Body of pancreas (tissue), 4 donors: ENCODE measurements around the gene PJA2. TPM values are rescaled to one million over a fixed set of nuclear protein-coding genes. Genes with fewer than 3 reads are reported as not detected.

Experiments used
- ATAC-seq: fragments of 150-250 bp; one replicate; pipeline ENCODE4 v1.9.1; 2016
- DNase-seq, 4 donors: peaks; one replicate each; pipeline ENCODE4 v3.0.0-alpha.2; 2019
- H3K27ac ChIP-seq, 4 donors: fragments of 200-600 bp; sonication (generic); 1 replicate in 3 of 4; 2 replicates in 1 of 4; pipeline versions ENCODE4 v1.5.1 to v1.6.1; 2016 to 2019; ENCODE audit warnings: mild to moderate bottlenecking in 1 of 4, mixed read lengths in 1 of 4, moderate library complexity in 1 of 4
- H3K27me3 ChIP-seq, 2 donors: fragments of 200-600 bp; sonication (generic); one replicate each; pipeline ENCODE4 v1.6.0; 2016; ENCODE audit warnings: mild to moderate bottlenecking in 1 of 2
- H3K36me3 ChIP-seq, 2 donors: fragments of 200-600 bp; sonication (generic); replicated peaks in 1 of 2; 2 replicates each; pipeline ENCODE4 v1.5.1; 2016; ENCODE audit warnings: low read depth in 2 of 2; ENCODE audit not compliant: insufficient read depth in 1 of 2
- H3K4me1 ChIP-seq: fragments of 200-600 bp; sonication (generic); one replicate; pipeline ENCODE4 v1.6.0; 2016
- H3K4me3 ChIP-seq, 2 donors: fragments of 200-600 bp; sonication (generic); 1 replicate in 1 of 2; 2 replicates in 1 of 2; pipeline ENCODE4 v1.5.1; 2016 to 2019
- H3K9me3 ChIP-seq, 3 donors: fragments of 200-600 bp; sonication (generic); 1 replicate in 2 of 3; 2 replicates in 1 of 3; pipeline ENCODE4 v1.5.1; 2016
- POLR2A ChIP-seq, 3 donors: fragments of 450-650 bp; IDR thresholded peaks; one replicate each; pipeline ENCODE4 v1.6.1; 2016; ENCODE audit warnings: antibody characterized with exemption in 3 of 3, mild to moderate bottlenecking in 2 of 3
- WGBS, 2 donors: methylation state at CpG; one replicate each; pipeline ENCODE4 v1.1.5; 2017; 5-methylcytosine and 5-hydroxymethylcytosine counted together
- intact Hi-C: fragments of 100-400 bp; cut with DNase I; formaldehyde crosslinking; loops from one replicate; pipeline ENCODE4 v1.15.1; 2023
- total RNA-seq, 2 donors: library from RNA; depleted of rRNA; stranded (reverse); fragments of >200 nt; gene quantifications; one replicate each; pipeline ENCODE4 v1.1.0, GENCODE V29; 2016
- TF ChIP-seq, protein P1 (sequence below), 7 experiments: fragments of 450-650 bp in 4 of 7; fragments of 200-600 bp in 3 of 7; sonication (generic) in 3 of 7; IDR thresholded peaks; one replicate each; pipeline ENCODE4 v1.5.1; 2016 to 2019; ENCODE audit warnings: antibody characterized with exemption in 7 of 7

The PJA2 gene
- total RNA-seq, 2 donors from 2014 or later: 48.0 to 67.9 TPM

GRCh38 chr5:109404428-109404960 is 5.3 kb downstream of the PJA2 start:
- H3K9me3 ChIP-seq: no peaks in the 10 kb centered on the region
- intact Hi-C loops: no loop called here
- DNase-seq (no peak), ATAC-seq (no peak)
- H3K27me3 ChIP-seq: no peaks in the 10 kb centered on the region
- H3K36me3 ChIP-seq: no peaks in the 10 kb centered on the region
- no peak overlapping the region for H3K4me3 ChIP-seq
- no peak overlapping the region for H3K27ac ChIP-seq
- 87 to 93% methylated on average over 6 of the region's 6 CpGs for WGBS, 2 donors
- H3K4me1 ChIP-seq: peaks cover 49% of the 10 kb centered on the region
- no peak for TF ChIP-seq POLR2A (IDR thresholded peaks at IDR 0.05)
- TF ChIP-seq, protein P1, sequence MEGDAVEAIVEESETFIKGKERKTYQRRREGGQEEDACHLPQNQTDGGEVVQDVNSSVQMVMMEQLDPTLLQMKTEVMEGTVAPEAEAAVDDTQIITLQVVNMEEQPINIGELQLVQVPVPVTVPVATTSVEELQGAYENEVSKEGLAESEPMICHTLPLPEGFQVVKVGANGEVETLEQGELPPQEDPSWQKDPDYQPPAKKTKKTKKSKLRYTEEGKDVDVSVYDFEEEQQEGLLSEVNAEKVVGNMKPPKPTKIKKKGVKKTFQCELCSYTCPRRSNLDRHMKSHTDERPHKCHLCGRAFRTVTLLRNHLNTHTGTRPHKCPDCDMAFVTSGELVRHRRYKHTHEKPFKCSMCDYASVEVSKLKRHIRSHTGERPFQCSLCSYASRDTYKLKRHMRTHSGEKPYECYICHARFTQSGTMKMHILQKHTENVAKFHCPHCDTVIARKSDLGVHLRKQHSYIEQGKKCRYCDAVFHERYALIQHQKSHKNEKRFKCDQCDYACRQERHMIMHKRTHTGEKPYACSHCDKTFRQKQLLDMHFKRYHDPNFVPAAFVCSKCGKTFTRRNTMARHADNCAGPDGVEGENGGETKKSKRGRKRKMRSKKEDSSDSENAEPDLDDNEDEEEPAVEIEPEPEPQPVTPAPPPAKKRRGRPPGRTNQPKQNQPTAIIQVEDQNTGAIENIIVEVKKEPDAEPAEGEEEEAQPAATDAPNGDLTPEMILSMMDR (IDR thresholded peaks at IDR 0.05): no peak

DNA sequence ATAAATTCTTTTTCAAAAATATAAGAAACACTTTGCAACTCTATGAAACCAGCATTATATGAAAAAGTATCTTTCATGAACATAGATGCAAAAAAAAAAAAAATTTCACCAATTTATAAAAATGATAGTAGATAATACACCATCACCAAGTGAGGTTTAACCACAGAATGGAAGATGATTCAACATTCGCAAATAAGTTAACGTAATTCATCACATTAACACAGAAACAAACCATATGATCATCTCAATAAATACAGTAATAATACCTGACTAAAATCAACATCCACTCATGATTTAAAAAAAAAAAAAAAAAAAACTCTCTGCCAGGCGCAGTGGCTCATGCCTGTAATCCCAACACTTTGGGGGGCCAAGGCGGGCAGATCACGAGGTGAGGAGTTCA is 6.3 kb downstream of the PJA2 start:
- H3K36me3 ChIP-seq: no peaks in the 10 kb centered on the region
- no peaks in the 10 kb centered on the region for H3K9me3 ChIP-seq
- TF ChIP-seq POLR2A (IDR thresholded peaks at IDR 0.05): no peak
- TF ChIP-seq, protein P1 (IDR thresholded peaks at IDR 0.05): no peak
- no peak for DNase-seq
- intact Hi-C loops: no loop called here
- H3K4me1 ChIP-seq: peaks cover 57% of the 10 kb centered on the region
- no peaks in the 10 kb centered on the region for H3K27me3 ChIP-seq
- no peak for ATAC-seq
- WGBS, 2 donors: 92 to 93% methylated on average over 5 of the region's 5 CpGs
- no peak overlapping the region for H3K27ac ChIP-seq
- H3K4me3 ChIP-seq: no peak overlapping the region

DNA sequence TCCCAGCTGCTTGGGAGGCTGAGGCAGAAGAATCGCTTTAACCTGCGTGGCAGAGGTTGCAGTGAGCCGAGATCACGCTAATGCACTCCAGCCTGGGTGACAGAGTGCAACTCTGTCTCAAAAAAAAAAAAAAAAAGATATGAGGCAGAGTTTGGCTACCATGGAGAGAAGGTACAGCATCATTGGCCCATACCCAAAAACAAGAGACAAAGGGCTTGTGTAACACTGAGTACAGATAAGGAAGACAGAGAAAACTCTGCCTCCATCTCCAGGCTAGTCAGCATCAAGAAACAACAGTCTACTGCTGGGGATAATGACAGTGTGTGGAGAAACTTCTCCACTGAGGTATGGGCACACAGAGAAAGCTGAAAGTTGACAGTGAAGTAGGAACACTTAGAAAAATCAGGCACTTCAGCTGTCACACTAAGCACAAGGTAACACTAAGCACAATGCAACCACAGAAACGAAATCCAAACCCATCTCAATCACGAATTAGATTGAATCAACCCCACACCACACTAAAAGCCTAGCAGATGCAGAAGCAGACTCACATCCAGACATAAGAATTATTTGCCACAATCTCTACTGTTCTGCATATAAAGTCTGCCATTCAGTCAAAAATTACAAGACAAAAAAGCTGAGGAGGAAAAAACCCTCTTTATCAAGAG is 10.5 kb downstream of the PJA2 start:
- Histone ChIP-seq H3K36me3 (no peaks in the 10 kb centered on the region), H3K27ac (no peak overlapping the region), H3K9me3 (no peaks in the 10 kb centered on the region), H3K4me1 (peaks cover 49% of the 10 kb centered on the region), H3K4me3 (no peak overlapping the region), H3K27me3 (no peaks in the 10 kb centered on the region)
- intact Hi-C loops: no loop called here
- DNase-seq (no peak), ATAC-seq (peak; percentile 30)
- WGBS, 2 donors: 77 to 82% methylated on average over 6 of the region's 6 CpGs
- TF ChIP-seq, protein P1 (IDR thresholded peaks at IDR 0.05): no peak
- TF ChIP-seq POLR2A (IDR thresholded peaks at IDR 0.05): no peak

- Histone ChIP-seq H3K36me3 (no peaks in the 10 kb centered on the region), H3K4me3 (no peak overlapping the region), H3K27me3 (no peaks in the 10 kb centered on the region), H3K9me3 (no peaks in the 10 kb centered on the region), H3K4me1 (peaks cover 51% of the 10 kb centered on the region), H3K27ac (no peak overlapping the region)
- ATAC-seq: no peak
- no peak for DNase-seq
- 98 to 100% methylated on average over 2 of the region's 2 CpGs for WGBS, 2 donors
- intact Hi-C loops: no loop called here
- TF ChIP-seq, protein P1 (IDR thresholded peaks at IDR 0.05): no peak
- TF ChIP-seq POLR2A (IDR thresholded peaks at IDR 0.05): no peak
These were observed 12.8 kb downstream of the PJA2 start for GRCh38 chr5:109396965-109397364.

GRCh38 chr5:109394806-109395205 is 15.0 kb downstream of the PJA2 start:
- TF ChIP-seq, protein P1 (IDR thresholded peaks at IDR 0.05): no peak
- WGBS, 2 donors: 58 to 67% methylated on average over 3 of the region's 3 CpGs
- H3K9me3 ChIP-seq: no peaks in the 10 kb centered on the region
- H3K27ac ChIP-seq: no peak overlapping the region
- H3K4me1 ChIP-seq: peaks cover 42% of the 10 kb centered on the region
- no peaks in the 10 kb centered on the region for H3K27me3 ChIP-seq
- DNase-seq: no peak
- intact Hi-C loops: no loop called here
- no peak for ATAC-seq
- H3K4me3 ChIP-seq: no peak overlapping the region
- H3K36me3 ChIP-seq: no peaks in the 10 kb centered on the region
